Lung (tissue), 12 donors: ENCODE results near the gene SND1. TPM values are rescaled to one million over a fixed set of nuclear protein-coding genes. Genes with fewer than 3 reads are reported as not detected.

Experiments used
- ATAC-seq: fragments of 200-7000 bp; cut with Tn5 transposase; one replicate; pipeline ENCODE4 v1.9.1; 2020; ENCODE audit warnings: moderate number of reproducible peaks; ENCODE audit not compliant: insufficient read depth, low FRiP score
- DNase-seq, 3 donors: peaks; one replicate each; pipeline ENCODE4 v3.0.0-alpha.2; 2013 to 2017
- H3K27ac ChIP-seq, 2 donors: one replicate each; pipeline ENCODE4 v1.5.1; 2013; ENCODE audit warnings: mild to moderate bottlenecking in 2 of 2, moderate library complexity in 2 of 2, control low read depth in 1 of 2, inconsistent platforms in 1 of 2, low read depth in 1 of 2, low read length in 1 of 2
- H3K27me3 ChIP-seq, 3 donors: one replicate each; pipeline ENCODE4 v1.5.1; 2013; ENCODE audit warnings: low read length in 2 of 3; ENCODE audit not compliant: control insufficient read depth in 3 of 3, insufficient read depth in 3 of 3
- H3K36me3 ChIP-seq, 4 donors: one replicate each; pipeline ENCODE4 v1.5.1; 2013; ENCODE audit warnings: low read length in 4 of 4, mild to moderate bottlenecking in 1 of 4, moderate library complexity in 1 of 4; ENCODE audit not compliant: control insufficient read depth in 4 of 4, insufficient read depth in 4 of 4
- H3K4me1 ChIP-seq, 5 donors: one replicate each; pipeline ENCODE4 v1.5.1; 2013; ENCODE audit warnings: low read length in 5 of 5, mild to moderate bottlenecking in 2 of 5, moderate library complexity in 1 of 5; ENCODE audit not compliant: control insufficient read depth in 5 of 5, insufficient read depth in 5 of 5
- H3K4me3 ChIP-seq: one replicate; pipeline ENCODE4 v1.5.1; 2013; ENCODE audit warnings: mild to moderate bottlenecking, control low read depth, moderate library complexity
- H3K9ac ChIP-seq, 2 donors: one replicate each; pipeline ENCODE4 v1.5.1; 2013; ENCODE audit warnings: low read length in 2 of 2, control low read depth in 1 of 2; ENCODE audit not compliant: insufficient read depth in 1 of 2
- H3K9me3 ChIP-seq, 4 donors: one replicate each; pipeline ENCODE4 v1.5.1; 2013; ENCODE audit warnings: low read length in 3 of 4, mild to moderate bottlenecking in 1 of 4, moderate library complexity in 1 of 4; ENCODE audit not compliant: control insufficient read depth in 4 of 4, insufficient read depth in 3 of 4
- WGBS, 2 donors: extraction: QIAGEN DNeasy Blood & Tissue Kit; methylation state at CpG; one replicate each; pipeline ENCODE4 v1.1.7; 2013; 5-methylcytosine and 5-hydroxymethylcytosine counted together
- polyA plus RNA-seq, 2 donors: library from polyadenylated mRNA; stranded (reverse); fragments of 200-250 nt; gene quantifications; one replicate each; pipeline ENCODE4 v1.2.1, GENCODE V29; 2013
- total RNA-seq, 2 donors: library from RNA; depleted of rRNA in 1 of 2; stranded (reverse); fragments of >200 nt in 1 of 2; gene quantifications; one replicate each; pipeline ENCODE4 v1.2.1, GENCODE V29; 2014 to 2021
- TF ChIP-seq, protein P1 (sequence below): IDR thresholded peaks from 2 replicates; pipeline ENCODE4 v1.5.1; 2012; ENCODE audit warnings: mild to moderate bottlenecking; ENCODE audit errors: control extremely low read depth, extremely low read depth
- donor health status: control.
- donor health status: control.
- donor health status: Bipolar disorder and iron deficiency.
- donor health status: healthy.
- donor health status: DM: yes; HTN: yes; CAD: no.

The SND1 gene
- total and polyA plus RNA-seq, 4 donors = 94.5 to 210 (median 137) TPM

DNA sequence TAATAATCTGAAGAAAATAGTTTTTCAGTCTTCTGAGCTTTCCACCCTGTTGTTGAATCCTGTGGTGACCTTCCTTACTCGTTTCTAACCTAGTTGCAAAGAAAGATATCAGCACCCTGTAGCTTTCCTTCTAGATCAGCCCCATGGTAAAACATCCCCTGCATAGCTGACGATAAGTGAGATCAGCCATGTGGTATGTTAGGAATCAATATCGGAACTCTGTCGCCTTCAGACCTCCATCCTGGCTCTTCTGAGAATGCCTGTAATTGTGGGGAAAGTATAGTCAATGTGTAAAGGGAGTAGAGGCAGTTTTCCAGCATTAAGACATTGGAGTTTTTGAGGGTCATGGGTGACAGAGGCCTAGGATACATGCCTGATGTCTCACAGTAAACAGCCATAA is 227.4 kb downstream of the SND1 start:
- WGBS, 2 donors = 97 to 98% methylated on average over 4 of the region's 4 CpGs
- Histone ChIP-seq H3K9ac (no peak overlapping the region), H3K27ac (no peak overlapping the region), H3K4me3 (no peak overlapping the region), H3K4me1 (peaks cover 0 to 5% (median 4%) of the 10 kb centered on the region in 5 donors), H3K27me3 (no peaks in the 10 kb centered on the region), H3K9me3 (no peaks in the 10 kb centered on the region), H3K36me3 (no peaks in the 10 kb centered on the region)
- TF ChIP-seq, protein P1, sequence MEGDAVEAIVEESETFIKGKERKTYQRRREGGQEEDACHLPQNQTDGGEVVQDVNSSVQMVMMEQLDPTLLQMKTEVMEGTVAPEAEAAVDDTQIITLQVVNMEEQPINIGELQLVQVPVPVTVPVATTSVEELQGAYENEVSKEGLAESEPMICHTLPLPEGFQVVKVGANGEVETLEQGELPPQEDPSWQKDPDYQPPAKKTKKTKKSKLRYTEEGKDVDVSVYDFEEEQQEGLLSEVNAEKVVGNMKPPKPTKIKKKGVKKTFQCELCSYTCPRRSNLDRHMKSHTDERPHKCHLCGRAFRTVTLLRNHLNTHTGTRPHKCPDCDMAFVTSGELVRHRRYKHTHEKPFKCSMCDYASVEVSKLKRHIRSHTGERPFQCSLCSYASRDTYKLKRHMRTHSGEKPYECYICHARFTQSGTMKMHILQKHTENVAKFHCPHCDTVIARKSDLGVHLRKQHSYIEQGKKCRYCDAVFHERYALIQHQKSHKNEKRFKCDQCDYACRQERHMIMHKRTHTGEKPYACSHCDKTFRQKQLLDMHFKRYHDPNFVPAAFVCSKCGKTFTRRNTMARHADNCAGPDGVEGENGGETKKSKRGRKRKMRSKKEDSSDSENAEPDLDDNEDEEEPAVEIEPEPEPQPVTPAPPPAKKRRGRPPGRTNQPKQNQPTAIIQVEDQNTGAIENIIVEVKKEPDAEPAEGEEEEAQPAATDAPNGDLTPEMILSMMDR = no peak
- DNase-seq (no peak), ATAC-seq (no peak)

DNA sequence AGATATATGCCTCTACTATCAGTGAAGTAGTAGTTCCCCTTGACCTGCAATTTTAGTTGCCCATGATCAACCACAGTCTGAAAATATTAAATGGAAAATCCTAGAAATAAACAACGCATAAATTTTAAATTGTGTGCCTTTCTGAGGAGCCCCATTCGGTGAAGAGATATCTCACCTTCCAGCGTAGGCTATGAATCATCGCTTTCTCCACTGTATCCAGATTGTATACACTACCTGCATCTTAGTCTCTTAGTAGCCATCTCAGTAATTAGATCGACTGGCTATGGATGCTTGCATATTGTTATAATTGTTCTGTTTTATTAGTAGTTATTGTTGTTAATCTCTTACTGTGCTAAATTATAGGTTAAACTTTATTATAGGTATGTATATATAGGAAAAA is 227.9 kb downstream of the SND1 start:
- no peak overlapping the region for H3K9ac ChIP-seq
- no peak for DNase-seq
- H3K9me3 ChIP-seq = no peaks in the 10 kb centered on the region
- no peaks in the 10 kb centered on the region for H3K27me3 ChIP-seq
- no peak for ATAC-seq
- H3K36me3 ChIP-seq = no peaks in the 10 kb centered on the region
- H3K4me1 ChIP-seq = peaks cover 0 to 5% (median 4%) of the 10 kb centered on the region in 5 donors
- TF ChIP-seq, protein P1 = no peak
- H3K4me3 ChIP-seq = no peak overlapping the region
- H3K27ac ChIP-seq = no peak overlapping the region
- 95 to 97% methylated on average over 5 of the region's 5 CpGs for WGBS, 2 donors

DNA sequence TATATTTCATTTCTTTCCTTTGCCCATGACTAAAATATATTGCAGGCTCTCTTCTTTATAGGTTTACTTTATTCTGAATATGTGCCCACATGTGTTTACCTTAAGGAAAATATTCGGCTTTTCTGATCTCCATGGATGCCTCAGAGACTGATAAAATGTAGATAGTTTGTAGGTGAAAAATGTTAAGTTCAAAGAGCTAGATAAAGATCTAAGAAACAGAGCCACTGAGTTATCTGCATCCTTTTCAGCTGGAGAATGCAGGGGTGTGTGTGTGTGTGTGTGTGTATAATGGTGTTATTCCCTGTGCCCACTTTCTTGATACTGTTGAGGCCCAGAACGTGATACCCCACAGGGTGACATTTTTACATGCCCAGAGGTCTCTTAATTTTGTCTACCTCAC is 228.5 kb downstream of the SND1 start:
- Histone ChIP-seq H3K36me3 (no peaks in the 10 kb centered on the region), H3K9ac (no peak overlapping the region), H3K27me3 (no peaks in the 10 kb centered on the region), H3K27ac (no peak overlapping the region), H3K4me3 (no peak overlapping the region), H3K9me3 (no peaks in the 10 kb centered on the region), H3K4me1 (peaks cover 0 to 9% (median 5%) of the 10 kb centered on the region in 5 donors)
- no peak for ATAC-seq
- TF ChIP-seq, protein P1 = no peak
- DNase-seq = no peak
- WGBS, 2 donors = 70 to 85% methylated on average over 2 of the region's 2 CpGs

DNA sequence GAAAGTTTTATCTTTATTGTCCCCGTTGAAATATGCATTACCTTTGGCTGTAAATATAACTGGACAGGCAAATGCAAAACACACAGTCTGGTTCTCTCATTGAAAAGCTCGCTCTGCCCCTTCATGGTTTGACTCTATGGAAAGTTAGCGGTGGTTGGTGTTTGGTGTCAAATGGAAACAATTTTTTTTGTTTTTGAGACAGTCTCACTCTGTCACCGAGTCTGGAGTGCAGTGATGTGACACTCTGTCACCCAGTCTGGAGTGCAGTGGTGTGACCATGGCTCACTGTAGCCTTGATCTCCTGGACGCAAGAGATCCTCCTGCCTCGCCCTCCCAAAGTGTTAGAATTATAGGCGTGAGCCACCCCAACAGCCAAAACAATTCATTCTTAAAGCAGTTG is 229.6 kb downstream of the SND1 start:
- WGBS, 2 donors = 94 to 96% methylated on average over 7 of the region's 7 CpGs
- peaks cover 0 to 14% (median 10%) of the 10 kb centered on the region in 5 donors for H3K4me1 ChIP-seq
- H3K27me3 ChIP-seq = no peaks in the 10 kb centered on the region
- no peak overlapping the region for H3K9ac ChIP-seq
- TF ChIP-seq, protein P1 = no peak
- H3K4me3 ChIP-seq = no peak overlapping the region
- no peak for ATAC-seq
- no peak overlapping the region for H3K27ac ChIP-seq
- DNase-seq = no peak
- no peaks in the 10 kb centered on the region for H3K36me3 ChIP-seq
- H3K9me3 ChIP-seq = no peaks in the 10 kb centered on the region
